ENCODE measurements around the gene MRGPRX3. TPM values are rescaled to one million over a fixed set of nuclear protein-coding genes. Genes with fewer than 3 reads are reported as not detected.
A peak's percentile ranks its signal among the peaks of the same experiment; 100 is the strongest.
"Not testable (repeated sequence)": the region's sequence is repeated elsewhere in the genome, so short reads cannot be mapped to it uniquely, and the experiment has no call there.

The MRGPRX3 gene
- total and polyA plus RNA-seq, 12 donors, result not detected

GRCh38 chr11:18106688-18107087 lies 25.7 kb upstream of the MRGPRX3 start:
- Histone ChIP-seq H3K27me3 (peaks cover 0 to 20% (median 9%) of the 10 kb centered on the region in 7 donors), H3K9me3 (no peaks in the 10 kb centered on the region), H3K4me1 (peaks cover 0 to 20% (median 14%) of the 10 kb centered on the region in 9 donors), H3K27ac (peak overlapping the region in 1 of 10 donors; percentile 86), H3K4me3 (peak overlapping the region in 4 of 10 donors; percentile 85 to 95 (median 92)), H3K36me3 (peaks cover 0 to 20% (median 5%) of the 10 kb centered on the region in 9 donors)
- 88 to 92% methylated on average over 9 of the region's 9 CpGs for WGBS, 2 donors
- no peak for DNase-seq
- intact Hi-C loops (cut with DNase I), result loop anchor here in 6 of 10 donors (2.0 to 10.0 kb wide), 5 partner anchors 92 to 114 kb away; partner anchors contain the start of gene SERGEF (in 4 of the 6)
- TF ChIP-seq, protein P1, sequence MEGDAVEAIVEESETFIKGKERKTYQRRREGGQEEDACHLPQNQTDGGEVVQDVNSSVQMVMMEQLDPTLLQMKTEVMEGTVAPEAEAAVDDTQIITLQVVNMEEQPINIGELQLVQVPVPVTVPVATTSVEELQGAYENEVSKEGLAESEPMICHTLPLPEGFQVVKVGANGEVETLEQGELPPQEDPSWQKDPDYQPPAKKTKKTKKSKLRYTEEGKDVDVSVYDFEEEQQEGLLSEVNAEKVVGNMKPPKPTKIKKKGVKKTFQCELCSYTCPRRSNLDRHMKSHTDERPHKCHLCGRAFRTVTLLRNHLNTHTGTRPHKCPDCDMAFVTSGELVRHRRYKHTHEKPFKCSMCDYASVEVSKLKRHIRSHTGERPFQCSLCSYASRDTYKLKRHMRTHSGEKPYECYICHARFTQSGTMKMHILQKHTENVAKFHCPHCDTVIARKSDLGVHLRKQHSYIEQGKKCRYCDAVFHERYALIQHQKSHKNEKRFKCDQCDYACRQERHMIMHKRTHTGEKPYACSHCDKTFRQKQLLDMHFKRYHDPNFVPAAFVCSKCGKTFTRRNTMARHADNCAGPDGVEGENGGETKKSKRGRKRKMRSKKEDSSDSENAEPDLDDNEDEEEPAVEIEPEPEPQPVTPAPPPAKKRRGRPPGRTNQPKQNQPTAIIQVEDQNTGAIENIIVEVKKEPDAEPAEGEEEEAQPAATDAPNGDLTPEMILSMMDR (IDR thresholded peaks at IDR 0.05), result no peak
- ATAC-seq, result no peak

DNA sequence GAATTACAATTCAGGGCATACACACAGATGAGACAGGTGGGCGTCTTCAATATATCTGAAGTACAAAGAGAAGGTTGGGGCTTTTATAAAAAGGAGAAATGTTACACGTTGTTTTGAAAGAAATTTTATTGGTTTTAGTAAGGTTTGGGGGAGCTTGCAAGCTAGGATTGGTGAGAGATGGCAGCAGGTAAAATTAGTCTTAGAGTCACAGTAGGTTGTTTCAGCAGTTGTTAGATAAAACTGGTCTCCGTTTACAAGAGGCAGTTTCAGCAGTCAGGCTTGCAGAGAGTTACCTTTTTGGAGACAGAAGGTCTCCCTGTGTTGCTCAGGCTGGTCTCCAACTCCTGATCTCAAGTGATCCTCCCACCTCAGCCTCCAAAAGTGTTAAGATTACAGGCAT lies 24.1 kb upstream of the MRGPRX3 start:
- WGBS, 2 donors, result 66 to 71% methylated on average over 3 of the region's 3 CpGs
- TF ChIP-seq, protein P1 (IDR thresholded peaks at IDR 0.05), result no peak
- Histone ChIP-seq H3K27me3 (peaks cover 0 to 28% (median 17%) of the 10 kb centered on the region in 7 donors), H3K4me3 (no peak overlapping the region), H3K9me3 (no peaks in the 10 kb centered on the region), H3K36me3 (peaks cover 0 to 5% (median 0%) of the 10 kb centered on the region in 9 donors), H3K4me1 (peaks cover 0 to 20% (median 14%) of the 10 kb centered on the region in 9 donors), H3K27ac (no peak overlapping the region)
- ATAC-seq, result no peak
- intact Hi-C loops (cut with DNase I), result loop anchor here in 5 of 10 donors (5.0 to 10.0 kb wide), 4 partner anchors 93 to 116 kb away; partner anchors contain the start of gene SERGEF (in 3 of the 5)
- DNase-seq, result no peak

- H3K9me3 ChIP-seq, result no peaks in the 10 kb centered on the region
- H3K27ac ChIP-seq, result no peak overlapping the region
- peaks cover 0 to 40% (median 21%) of the 10 kb centered on the region in 7 donors for H3K27me3 ChIP-seq
- ATAC-seq, result no peak
- 8 to 12% methylated on average over 2 of the region's 2 CpGs for WGBS, 2 donors
- TF ChIP-seq, protein P1 (IDR thresholded peaks at IDR 0.05), result no peak
- DNase-seq, result no peak
- H3K4me3 ChIP-seq, result no peak overlapping the region
- peaks cover 0 to 7% (median 0%) of the 10 kb centered on the region in 9 donors for H3K4me1 ChIP-seq
- intact Hi-C loops (cut with DNase I), result loop anchor here in 3 of 10 donors (10.0 kb wide), 1 partner anchor 624 kb away; no protein-coding TSS in a partner anchor
- no peaks in the 10 kb centered on the region for H3K36me3 ChIP-seq
These were observed 21.4 kb upstream of the MRGPRX3 start for GRCh38 chr11:18111005-18111404.

GRCh38 chr11:18115360-18116127 lies 16.8 kb upstream of the MRGPRX3 start:
- DNase-seq, result peak in 1 of 2 donors; percentile 32
- H3K36me3 ChIP-seq, result no peaks in the 10 kb centered on the region
- H3K27ac ChIP-seq, result no peak overlapping the region
- no peaks in the 10 kb centered on the region for H3K4me1 ChIP-seq
- 2 to 4% methylated on average over 9 of the region's 9 CpGs for WGBS, 2 donors
- H3K27me3 ChIP-seq, result peaks cover 0 to 31% (median 19%) of the 10 kb centered on the region in 7 donors
- peak; percentile 65 to 82 (median 73) for ATAC-seq
- no peaks in the 10 kb centered on the region for H3K9me3 ChIP-seq
- H3K4me3 ChIP-seq, result no peak overlapping the region
- TF ChIP-seq, protein P1 (IDR thresholded peaks at IDR 0.05), result peak; percentile 75 to 91 (median 84)
- intact Hi-C loops (cut with DNase I), result loop anchor here in 4 of 10 donors (5.0 to 10.0 kb wide), 2 partner anchors 619 to 687 kb away; no protein-coding TSS in a partner anchor

DNA sequence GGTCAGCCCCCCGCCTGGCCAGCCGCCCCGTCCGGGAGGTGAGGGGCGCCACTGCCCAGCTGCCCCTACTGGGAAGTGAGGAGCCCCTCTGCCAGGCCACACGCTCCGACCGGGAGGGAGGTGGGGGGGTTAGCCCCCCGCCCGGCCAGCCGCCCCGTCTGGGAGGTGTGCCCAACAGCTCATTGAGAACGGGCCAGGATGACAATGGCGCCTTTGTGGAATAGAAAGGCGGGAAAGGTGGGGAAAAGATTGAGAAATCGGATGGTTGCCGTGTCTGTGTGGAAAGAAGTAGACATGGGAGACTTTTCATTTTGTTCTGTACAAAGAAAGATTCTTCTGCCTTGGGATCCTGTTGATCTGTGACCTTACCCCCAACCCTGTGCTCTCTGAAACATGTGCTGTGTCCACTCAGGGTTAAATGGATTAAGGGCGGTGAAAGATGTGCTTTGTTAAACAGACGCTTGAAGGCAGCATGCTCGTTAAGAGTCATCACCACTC lies 11.0 kb upstream of the MRGPRX3 start:
- H3K27me3 ChIP-seq, DNase-seq, H3K27ac ChIP-seq, H3K4me1 ChIP-seq, H3K36me3 ChIP-seq, ATAC-seq, H3K9me3 ChIP-seq, H3K4me3 ChIP-seq: not testable (repeated sequence)
- WGBS, 2 donors, result 83 to 85% methylated on average over 17 to 20 of the region's 20 CpGs
- intact Hi-C loops (cut with DNase I), result loop anchor here in 1 of 10 donors (10.0 kb wide), 1 partner anchor 613 kb away; no protein-coding TSS in a partner anchor

GRCh38 chr11:18131115-18131514 lies 1.3 kb upstream of the MRGPRX3 start:
- not testable (repeated sequence) for H3K9me3 ChIP-seq, ATAC-seq

More at GRCh38 chr11:18131115-18131514, 1.3 kb upstream of the MRGPRX3 start:
- H3K27ac ChIP-seq; intact Hi-C loops (cut with DNase I); DNase-seq; H3K4me3 ChIP-seq; H3K4me1 ChIP-seq; H3K36me3 ChIP-seq: not testable (repeated sequence)
- H3K27me3 ChIP-seq, result peaks cover 0 to 30% (median 10%) of the 10 kb centered on the region in 7 donors
- WGBS, 2 donors, result 87 to 90% methylated on average over 4 of the region's 4 CpGs

All from heart right ventricle (tissue), 16 donors.